Suprapubic skin (tissue), 4 donors: ENCODE measurements around the gene MARCHF10.

Source experiments
- CTCF ChIP-seq, 2 donors: fragments of 200-600 bp in 1 of 2; fragments of 450-650 bp in 1 of 2; sonication (generic) in 1 of 2; IDR thresholded peaks; one replicate each; pipeline ENCODE4 v1.5.1; 2016 to 2019; ENCODE audit warnings: antibody characterized with exemption in 2 of 2, mild to moderate bottlenecking in 1 of 2, moderate library complexity in 1 of 2
- POLR2A ChIP-seq, 2 donors: fragments of 450-650 bp; IDR thresholded peaks; one replicate each; pipeline ENCODE4 v1.6.1; 2017; ENCODE audit warnings: antibody characterized with exemption in 2 of 2, mild to moderate bottlenecking in 2 of 2, moderate library complexity in 2 of 2
- POLR2AphosphoS5 ChIP-seq, 3 donors: sonication (generic); formaldehyde crosslinking; IDR thresholded peaks; one replicate each; pipeline ENCODE4 v1.6.1; 2017; ENCODE audit warnings: antibody characterized with exemption in 3 of 3

- TF ChIP-seq CTCF (IDR thresholded peaks at IDR 0.05): no peak
- TF ChIP-seq POLR2A (IDR thresholded peaks at IDR 0.05): no peak
- no peak for TF ChIP-seq POLR2AphosphoS5 (IDR thresholded peaks at IDR 0.05)
Measured at GRCh38 chr17:62727916-62728672, 80.0 kb downstream of the MARCHF10 start.
